Fibroblast of lung (primary cell): ENCODE data around the gene COX5B. TPM values are rescaled to one million over a fixed set of nuclear protein-coding genes. Genes with fewer than 3 reads are reported as not detected.

Experiments used
- DNase-seq, 2 donors: peaks; one replicate each; pipeline versions ENCODE4 v3.0.0 to v3.0.0-alpha.2; 2010; ENCODE audit warnings: low read depth in 2 of 2
- H2AFZ ChIP-seq: 2 replicates; pipeline ENCODE4 v1.5.1; 2012; ENCODE audit warnings: low read length, control low read depth, inconsistent platforms
- H3K27ac ChIP-seq: 2 replicates; pipeline ENCODE4 v1.5.1; 2011; ENCODE audit warnings: low read length, control low read depth; ENCODE audit not compliant: insufficient read depth
- H3K27me3 ChIP-seq: 2 replicates; pipeline ENCODE4 v1.5.1; 2011; ENCODE audit warnings: mild to moderate bottlenecking, low read length; ENCODE audit not compliant: control insufficient read depth, insufficient read depth
- H3K36me3 ChIP-seq: 2 replicates; pipeline ENCODE4 v1.5.1; 2011; ENCODE audit warnings: low read length; ENCODE audit not compliant: control insufficient read depth, insufficient read depth
- H3K4me1 ChIP-seq: 2 replicates; pipeline ENCODE4 v1.5.1; 2011; ENCODE audit warnings: low read length; ENCODE audit not compliant: control insufficient read depth, insufficient read depth; ENCODE audit errors: extremely low read depth
- H3K4me2 ChIP-seq: 2 replicates; pipeline ENCODE4 v1.5.1; 2011; ENCODE audit warnings: low read length, control low read depth; ENCODE audit not compliant: insufficient read depth; ENCODE audit errors: extremely low read depth
- H3K4me3 ChIP-seq, 4 experiments: fragments of 200-600 bp in 1 of 4; sonication (generic) in 1 of 4; replicated peaks in 1 of 4; 2 replicates each; pipeline ENCODE4 v1.5.1; 2011 to 2016; ENCODE audit warnings: low read length in 4 of 4, low read depth in 3 of 4, mild to moderate bottlenecking in 3 of 4, control low read depth in 2 of 4, inconsistent platforms in 1 of 4, mixed read lengths in 1 of 4; ENCODE audit not compliant: insufficient read depth in 1 of 4; ENCODE audit errors: control extremely low read depth in 1 of 4
- H3K79me2 ChIP-seq: 2 replicates; pipeline ENCODE4 v1.5.1; 2012; ENCODE audit warnings: mild to moderate bottlenecking, low read length, inconsistent platforms; ENCODE audit not compliant: control insufficient read depth, insufficient read depth
- H3K9ac ChIP-seq: 2 replicates; pipeline ENCODE4 v1.5.1; 2011; ENCODE audit warnings: mild to moderate bottlenecking, low read length, control low read depth; ENCODE audit not compliant: insufficient read depth
- H3K9me3 ChIP-seq: 2 replicates; pipeline ENCODE4 v1.5.1; 2012; ENCODE audit warnings: low read depth, low read length; ENCODE audit not compliant: control insufficient read depth, insufficient read depth
- H4K20me1 ChIP-seq: 2 replicates; pipeline ENCODE4 v1.5.1; 2011; ENCODE audit warnings: low read length; ENCODE audit not compliant: control insufficient read depth, insufficient read depth; ENCODE audit errors: extremely low read depth
- CTCF ChIP-seq, 2 donors: IDR thresholded peaks in 1 of 2; conservative IDR thresholded peaks in 1 of 2; 1 replicate in 1 of 2; 2 replicates in 1 of 2; pipeline ENCODE4 v1.5.1; 2011 to 2012; ENCODE audit warnings: low read length in 2 of 2, control low read depth in 1 of 2, inconsistent platforms in 1 of 2, low read depth in 1 of 2, mild to moderate bottlenecking in 1 of 2
- EZH2 ChIP-seq: IDR thresholded peaks from 2 replicates; pipeline ENCODE4 v1.5.1; 2012; ENCODE audit warnings: low read length, control low read depth, mild to moderate bottlenecking; ENCODE audit errors: missing control alignments
- polyA plus RNA-seq, 2 donors: library from polyadenylated mRNA; depleted of rRNA in 1 of 2; stranded (reverse) in 1 of 2; unstranded in 1 of 2; fragments of >200 nt; gene quantifications; 2 replicates each; pipeline ENCODE4 v1.2.1, GENCODE V29; 2011 to 2012; ENCODE audit warnings: missing spikeins in 1 of 2
- total RNA-seq: library from RNA; depleted of rRNA; stranded (reverse); fragments of >200 nt; gene quantifications from 2 replicates; pipeline ENCODE4 v1.2.1, GENCODE V29; 2014

COX5B gene
- total and polyA plus RNA-seq, 2 donors (not counting 1 experiment from before 2014, with no cell fraction given) = 257 to 381 TPM

GRCh38 chr2:97654791-97655190 lies 8.9 kb downstream of the COX5B start:
- Histone ChIP-seq H3K27me3 (no peaks in the 10 kb centered on the region), H2AFZ (no peak overlapping the region), H3K36me3 (peaks cover 32% of the 10 kb centered on the region), H3K27ac (no peak overlapping the region), H3K4me2 (no peak overlapping the region), H3K4me1 (no peaks in the 10 kb centered on the region), H3K4me3 (no peak overlapping the region), H3K79me2 (peaks cover 7% of the 10 kb centered on the region), H3K9ac (no peak overlapping the region), H4K20me1 (no peaks in the 10 kb centered on the region), H3K9me3 (no peaks in the 10 kb centered on the region)
- no peak for DNase-seq
- TF ChIP-seq CTCF (conservative IDR thresholded peaks at IDR 0.05 in 1 of 2, IDR thresholded peaks at IDR 0.05 in 1 of 2; ENCODE audit: low read depth in 1 of 2, low read length in 2 of 2) = no peak
- TF ChIP-seq EZH2 = no peak

- Histone ChIP-seq H4K20me1 (no peaks in the 10 kb centered on the region), H3K9me3 (no peaks in the 10 kb centered on the region), H3K79me2 (peaks cover 21% of the 10 kb centered on the region), H3K4me2 (no peak overlapping the region), H3K27me3 (no peaks in the 10 kb centered on the region), H3K4me1 (peaks cover 3% of the 10 kb centered on the region), H3K27ac (no peak overlapping the region), H3K36me3 (peaks cover 37% of the 10 kb centered on the region), H3K9ac (no peak overlapping the region), H2AFZ (no peak overlapping the region), H3K4me3 (no peak overlapping the region)
- no peak for DNase-seq
- no peak for TF ChIP-seq EZH2
- no peak for TF ChIP-seq CTCF (conservative IDR thresholded peaks at IDR 0.05 in 1 of 2, IDR thresholded peaks at IDR 0.05 in 1 of 2; ENCODE audit: low read depth in 1 of 2, low read length in 2 of 2)
These were observed 10.4 kb downstream of the COX5B start for GRCh38 chr2:97656129-97656755.

GRCh38 chr2:97656905-97657587 lies 11.2 kb downstream of the COX5B start:
- Histone ChIP-seq H3K9ac (no peak overlapping the region), H2AFZ (no peak overlapping the region), H3K27ac (no peak overlapping the region), H3K9me3 (no peaks in the 10 kb centered on the region), H3K79me2 (peaks cover 29% of the 10 kb centered on the region), H3K4me2 (no peak overlapping the region), H3K27me3 (no peaks in the 10 kb centered on the region), H3K4me3 (no peak overlapping the region), H3K4me1 (peaks cover 8% of the 10 kb centered on the region), H4K20me1 (no peaks in the 10 kb centered on the region), H3K36me3 (peaks cover 37% of the 10 kb centered on the region)
- no peak for TF ChIP-seq EZH2
- TF ChIP-seq CTCF (conservative IDR thresholded peaks at IDR 0.05 in 1 of 2, IDR thresholded peaks at IDR 0.05 in 1 of 2; ENCODE audit: low read depth in 1 of 2, low read length in 2 of 2) = no peak
- no peak for DNase-seq
